ENCODE data around the gene PEAR1. TPM values are rescaled to one million over a fixed set of nuclear protein-coding genes. Genes with fewer than 3 reads are reported as not detected.

The PEAR1 gene
- total and polyA plus RNA-seq, 2 donors (not counting 1 experiment from before 2014, with no cell fraction given): 2.6 to 41.5 TPM

GRCh38 chr1:156881663-156882062 is 11.9 kb upstream of the PEAR1 start:
- Histone ChIP-seq H3K4me2 (ENCODE audit: extremely low read depth, insufficient read depth, low read length) (no peak overlapping the region), H3K27me3 (ENCODE audit: control insufficient read depth, insufficient read depth, low read length) (peaks cover 70% of the 10 kb centered on the region)

GRCh38 chr1:156882543-156882942 is 11.0 kb upstream of the PEAR1 start:
- Histone ChIP-seq H3K4me2 (ENCODE audit: extremely low read depth, insufficient read depth, low read length) (no peak overlapping the region), H2AFZ (ENCODE audit: low read length) (no peak overlapping the region), H3K4me3 (replicated peaks in 1 of 4; ENCODE audit: control extremely low read depth in 1 of 4, insufficient read depth in 1 of 4, low read depth in 3 of 4, low read length in 4 of 4) (no peak overlapping the region), H3K9me3 (ENCODE audit: control insufficient read depth, insufficient read depth, low read depth, low read length) (no peaks in the 10 kb centered on the region), H3K27me3 (ENCODE audit: control insufficient read depth, insufficient read depth, low read length) (peaks cover 71% of the 10 kb centered on the region), H3K36me3 (ENCODE audit: control insufficient read depth, insufficient read depth, low read length) (no peaks in the 10 kb centered on the region), H3K4me1 (ENCODE audit: control insufficient read depth, extremely low read depth, insufficient read depth, low read length) (no peaks in the 10 kb centered on the region), H3K27ac (ENCODE audit: insufficient read depth, low read length) (no peak overlapping the region), H3K9ac (ENCODE audit: insufficient read depth, low read length) (no peak overlapping the region), H3K79me2 (ENCODE audit: control insufficient read depth, insufficient read depth, low read length) (no peaks in the 10 kb centered on the region), H4K20me1 (ENCODE audit: control insufficient read depth, extremely low read depth, insufficient read depth, low read length) (no peaks in the 10 kb centered on the region)
- no peak for DNase-seq (ENCODE audit: low read depth in 2 of 2)
- TF ChIP-seq EZH2 (IDR thresholded peaks at IDR 0.05; ENCODE audit: low read length, missing control alignments) (no peak), CTCF (conservative IDR thresholded peaks at IDR 0.05 in 1 of 2, IDR thresholded peaks at IDR 0.05 in 1 of 2; ENCODE audit: low read depth in 1 of 2, low read length in 2 of 2) (no peak)

More at GRCh38 chr1:156881663-156882062, 11.9 kb upstream of the PEAR1 start:
- no peaks in the 10 kb centered on the region for H3K79me2 ChIP-seq (ENCODE audit: control insufficient read depth, insufficient read depth, low read length)
- no peak overlapping the region for H3K27ac ChIP-seq (ENCODE audit: insufficient read depth, low read length)
- H3K9me3 ChIP-seq (ENCODE audit: control insufficient read depth, insufficient read depth, low read depth, low read length): no peaks in the 10 kb centered on the region
- H3K9ac ChIP-seq (ENCODE audit: insufficient read depth, low read length): no peak overlapping the region
- no peaks in the 10 kb centered on the region for H3K4me1 ChIP-seq (ENCODE audit: control insufficient read depth, extremely low read depth, insufficient read depth, low read length)
- no peak for DNase-seq (ENCODE audit: low read depth in 2 of 2)
- TF ChIP-seq EZH2 (IDR thresholded peaks at IDR 0.05; ENCODE audit: low read length, missing control alignments): no peak
- TF ChIP-seq CTCF (conservative IDR thresholded peaks at IDR 0.05 in 1 of 2, IDR thresholded peaks at IDR 0.05 in 1 of 2; ENCODE audit: low read depth in 1 of 2, low read length in 2 of 2): no peak
- H3K36me3 ChIP-seq (ENCODE audit: control insufficient read depth, insufficient read depth, low read length): no peaks in the 10 kb centered on the region
- H2AFZ ChIP-seq (ENCODE audit: low read length): no peak overlapping the region
- H3K4me3 ChIP-seq (replicated peaks in 1 of 4; ENCODE audit: control extremely low read depth in 1 of 4, insufficient read depth in 1 of 4, low read depth in 3 of 4, low read length in 4 of 4): no peak overlapping the region
- no peaks in the 10 kb centered on the region for H4K20me1 ChIP-seq (ENCODE audit: control insufficient read depth, extremely low read depth, insufficient read depth, low read length)

GRCh38 chr1:156883919-156884318 is 9.6 kb upstream of the PEAR1 start:
- H3K27me3 ChIP-seq (ENCODE audit: control insufficient read depth, insufficient read depth, low read length): peaks cover 67% of the 10 kb centered on the region
- H3K4me2 ChIP-seq (ENCODE audit: extremely low read depth, insufficient read depth, low read length): no peak overlapping the region
- H3K4me3 ChIP-seq (replicated peaks in 1 of 4; ENCODE audit: control extremely low read depth in 1 of 4, insufficient read depth in 1 of 4, low read depth in 3 of 4, low read length in 4 of 4): no peak overlapping the region
- no peak for DNase-seq (ENCODE audit: low read depth in 2 of 2)
- H3K9me3 ChIP-seq (ENCODE audit: control insufficient read depth, insufficient read depth, low read depth, low read length): no peaks in the 10 kb centered on the region
- no peaks in the 10 kb centered on the region for H3K36me3 ChIP-seq (ENCODE audit: control insufficient read depth, insufficient read depth, low read length)
- no peak overlapping the region for H3K9ac ChIP-seq (ENCODE audit: insufficient read depth, low read length)
- H3K4me1 ChIP-seq (ENCODE audit: control insufficient read depth, extremely low read depth, insufficient read depth, low read length): no peaks in the 10 kb centered on the region
- no peak for TF ChIP-seq CTCF (conservative IDR thresholded peaks at IDR 0.05 in 1 of 2, IDR thresholded peaks at IDR 0.05 in 1 of 2; ENCODE audit: low read depth in 1 of 2, low read length in 2 of 2)
- no peak for TF ChIP-seq EZH2 (IDR thresholded peaks at IDR 0.05; ENCODE audit: low read length, missing control alignments)
- no peaks in the 10 kb centered on the region for H4K20me1 ChIP-seq (ENCODE audit: control insufficient read depth, extremely low read depth, insufficient read depth, low read length)
- no peaks in the 10 kb centered on the region for H3K79me2 ChIP-seq (ENCODE audit: control insufficient read depth, insufficient read depth, low read length)
- H2AFZ ChIP-seq (ENCODE audit: low read length): no peak overlapping the region
- no peak overlapping the region for H3K27ac ChIP-seq (ENCODE audit: insufficient read depth, low read length)

Data from fibroblast of lung (primary cell).